ENCODE results near the gene MAFB. TPM values are rescaled to one million over a fixed set of nuclear protein-coding genes. Genes with fewer than 3 reads are reported as not detected.

The MAFB gene
- total RNA-seq, 2 experiments from 2014 or later = 3.3 to 3.7 TPM

- Histone ChIP-seq H3K27me3 (ENCODE audit: control insufficient read depth in 1 of 2, insufficient read depth in 2 of 2, low read length in 2 of 2) (peaks cover 0 to 11% of the 10 kb centered on the region in 2 experiments), H3K4me3 (ENCODE audit: low read length) (no peak overlapping the region), H3K27ac (ENCODE audit: low read depth in 1 of 2, low read length in 2 of 2) (no peak overlapping the region), H3K9me3 (ENCODE audit: control insufficient read depth in 1 of 2, insufficient read depth in 1 of 2, low read length in 2 of 2) (no peaks in the 10 kb centered on the region), H3K4me1 (ENCODE audit: insufficient read depth, low read length) (no peaks in the 10 kb centered on the region), H3K36me3 (ENCODE audit: insufficient read depth, low read length) (no peaks in the 10 kb centered on the region)
- H3K4me1 Mint-ChIP-seq (ENCODE audit: low read depth) = no peaks in the 10 kb centered on the region
- no peak overlapping the region for H3K27ac Mint-ChIP-seq
- no peak for DNase-seq
- CTCF ChIA-PET = no interaction called here
- POLR2A ChIA-PET = no interaction called here
- no peak for ATAC-seq (ENCODE audit: poor library complexity)
- H3K27me3 Mint-ChIP-seq = no peaks in the 10 kb centered on the region
- intact Hi-C loops (cut with DNase I, micrococcal nuclease) = no loop called here
- no peaks in the 10 kb centered on the region for H3K9me3 Mint-ChIP-seq
- no peak overlapping the region for H3K4me3 Mint-ChIP-seq
- H3K36me3 Mint-ChIP-seq (ENCODE audit: low read depth) = no peaks in the 10 kb centered on the region
- no peak for TF ChIP-seq CTCF (IDR thresholded peaks at IDR 0.05)
These were observed 18.0 kb upstream of the MAFB start for GRCh38 chr20:40706977-40707582.

- Histone ChIP-seq H3K9me3 (ENCODE audit: control insufficient read depth in 1 of 2, insufficient read depth in 1 of 2, low read length in 2 of 2) (peaks cover 0 to 5% of the 10 kb centered on the region in 2 experiments), H3K4me1 (ENCODE audit: insufficient read depth, low read length) (no peaks in the 10 kb centered on the region), H3K27me3 (ENCODE audit: control insufficient read depth in 1 of 2, insufficient read depth in 2 of 2, low read length in 2 of 2) (peaks cover 0 to 6% of the 10 kb centered on the region in 2 experiments), H3K27ac (ENCODE audit: low read depth in 1 of 2, low read length in 2 of 2) (no peak overlapping the region), H3K36me3 (ENCODE audit: insufficient read depth, low read length) (no peaks in the 10 kb centered on the region), H3K4me3 (ENCODE audit: low read length) (no peak overlapping the region)
- H3K4me3 Mint-ChIP-seq = no peak overlapping the region
- ChIA-PET CTCF (no interaction called here), POLR2A (no interaction called here)
- H3K27me3 Mint-ChIP-seq = peaks cover under 1% of the 10 kb centered on the region
- H3K4me1 Mint-ChIP-seq (ENCODE audit: low read depth) = no peaks in the 10 kb centered on the region
- intact Hi-C loops (cut with DNase I, micrococcal nuclease) = no loop called here
- DNase-seq = no peak
- H3K27ac Mint-ChIP-seq = no peak overlapping the region
- ATAC-seq (ENCODE audit: poor library complexity) = no peak
- H3K9me3 Mint-ChIP-seq = no peaks in the 10 kb centered on the region
- no peak for TF ChIP-seq CTCF (IDR thresholded peaks at IDR 0.05)
- no peaks in the 10 kb centered on the region for H3K36me3 Mint-ChIP-seq (ENCODE audit: low read depth)
These were observed 16.4 kb upstream of the MAFB start for GRCh38 chr20:40705413-40705812.

- TF ChIP-seq CTCF (IDR thresholded peaks at IDR 0.05) = no peak
- H3K36me3 Mint-ChIP-seq (ENCODE audit: low read depth) = no peaks in the 10 kb centered on the region
- no peak overlapping the region for H3K4me3 Mint-ChIP-seq
- no peaks in the 10 kb centered on the region for H3K4me1 Mint-ChIP-seq (ENCODE audit: low read depth)
- peaks cover 0 to 6% of the 10 kb centered on the region in 2 experiments for H3K27me3 ChIP-seq (ENCODE audit: control insufficient read depth in 1 of 2, insufficient read depth in 2 of 2, low read length in 2 of 2)
- no peak overlapping the region for H3K27ac Mint-ChIP-seq
- H3K4me3 ChIP-seq (ENCODE audit: low read length) = no peak overlapping the region
- peaks cover 6% of the 10 kb centered on the region for H3K27me3 Mint-ChIP-seq
- ChIA-PET CTCF (no interaction called here), POLR2A (no interaction called here)
- H3K36me3 ChIP-seq (ENCODE audit: insufficient read depth, low read length) = no peaks in the 10 kb centered on the region
- DNase-seq (no peak), ATAC-seq (ENCODE audit: poor library complexity) (no peak)
- peaks cover 0 to 5% of the 10 kb centered on the region in 2 experiments for H3K9me3 ChIP-seq (ENCODE audit: control insufficient read depth in 1 of 2, insufficient read depth in 1 of 2, low read length in 2 of 2)
- intact Hi-C loops (cut with DNase I, micrococcal nuclease) = no loop called here
- H3K27ac ChIP-seq (ENCODE audit: low read depth in 1 of 2, low read length in 2 of 2) = no peak overlapping the region
- H3K9me3 Mint-ChIP-seq = no peaks in the 10 kb centered on the region
- H3K4me1 ChIP-seq (ENCODE audit: insufficient read depth, low read length) = no peaks in the 10 kb centered on the region
These were observed 15.8 kb upstream of the MAFB start for GRCh38 chr20:40704828-40705227.
